DMS53 (cell line): ENCODE data around the gene SMPD3.

ENCODE experiments used
- DNase-seq: peaks from one replicate; lab custom pipeline; 2025; lab: John Stamatoyannopoulos, UW

The SMPD3 gene

GRCh38 chr16:68369168-68369567, 79.1 kb downstream of the SMPD3 start:
- DNase-seq, result no peak

DNA sequence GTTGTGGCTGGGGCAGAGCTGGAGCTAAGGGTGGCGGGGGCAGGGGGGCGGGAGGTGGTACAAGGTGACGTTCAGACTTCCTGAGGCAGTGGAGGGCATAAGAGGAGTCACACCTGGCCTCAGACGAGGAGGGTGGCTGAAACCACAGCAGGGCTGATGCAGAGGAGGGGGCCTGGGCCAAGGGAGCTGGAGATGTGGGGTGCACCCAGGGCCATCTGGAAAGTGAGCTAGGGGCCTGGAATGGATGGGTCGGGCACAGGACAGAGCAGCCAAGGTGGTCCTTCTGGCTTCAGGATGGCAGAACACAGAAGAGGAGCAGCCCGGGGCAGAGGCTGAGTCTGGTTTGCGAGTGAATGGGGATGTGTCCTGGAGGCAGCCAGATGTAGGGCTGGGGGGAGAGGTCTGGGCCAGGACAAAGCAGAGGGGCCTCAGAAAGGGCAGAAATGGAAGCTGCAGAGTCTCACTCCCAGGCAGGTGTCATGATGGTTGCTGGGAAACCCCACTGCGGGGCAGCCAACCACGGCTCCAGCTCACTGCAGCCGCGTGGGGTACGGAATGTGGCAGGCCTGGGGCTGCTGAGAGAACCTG, 79.9 kb downstream of the SMPD3 start:
- DNase-seq, result no peak

- no peak for DNase-seq
Observed at GRCh38 chr16:68367891-68368290, 80.4 kb downstream of the SMPD3 start.

GRCh38 chr16:68367440-68367839, 80.9 kb downstream of the SMPD3 start:
- no peak for DNase-seq

DNA sequence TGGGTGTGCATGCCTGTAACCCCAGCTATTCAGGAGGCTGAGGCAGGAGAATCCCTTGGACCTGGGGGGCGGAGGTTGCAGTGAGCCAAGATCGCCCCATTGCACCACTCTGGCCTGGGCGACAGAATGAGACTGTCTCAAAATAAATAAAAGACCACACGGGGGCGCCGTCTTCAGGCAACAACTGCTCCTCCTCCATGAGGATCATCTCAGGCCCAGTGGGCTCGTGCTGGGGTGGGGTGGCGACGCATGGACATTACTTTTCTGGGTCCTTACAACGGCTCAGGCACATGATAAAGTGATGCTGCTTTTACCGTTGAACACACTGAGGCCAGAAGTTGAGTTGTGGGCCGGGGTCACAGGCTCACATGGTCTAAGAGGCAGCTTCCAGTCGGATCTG, 81.3 kb downstream of the SMPD3 start:
- DNase-seq, result peak; percentile 57

DNA sequence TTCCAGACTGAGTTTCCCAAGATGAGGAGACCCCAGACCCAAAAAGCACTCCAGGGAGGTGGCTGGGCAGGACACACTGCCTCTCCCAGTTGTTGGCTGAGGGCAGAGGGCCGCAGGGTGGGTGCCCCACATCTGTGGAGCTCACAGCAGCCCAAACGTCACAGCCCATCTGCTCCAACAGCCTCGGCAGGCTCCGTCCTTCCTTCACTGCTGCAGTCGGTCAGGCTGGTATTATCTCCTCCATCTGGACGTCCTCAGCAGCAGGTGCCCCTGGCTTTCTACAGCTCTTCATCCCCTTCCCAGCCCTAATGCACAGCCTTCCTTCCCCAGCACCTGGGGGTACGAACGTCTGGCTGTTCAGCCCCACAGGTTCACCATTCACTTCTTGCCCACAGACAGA, 82.2 kb downstream of the SMPD3 start:
- DNase-seq, result no peak

- DNase-seq, result no peak
Observed at GRCh38 chr16:68365167-68365817, 83.0 kb downstream of the SMPD3 start.

- peak; percentile 11 for DNase-seq
Observed at GRCh38 chr16:68364561-68364998, 83.7 kb downstream of the SMPD3 start.

GRCh38 chr16:68363658-68364521, 84.4 kb downstream of the SMPD3 start:
- no peak for DNase-seq

DNA sequence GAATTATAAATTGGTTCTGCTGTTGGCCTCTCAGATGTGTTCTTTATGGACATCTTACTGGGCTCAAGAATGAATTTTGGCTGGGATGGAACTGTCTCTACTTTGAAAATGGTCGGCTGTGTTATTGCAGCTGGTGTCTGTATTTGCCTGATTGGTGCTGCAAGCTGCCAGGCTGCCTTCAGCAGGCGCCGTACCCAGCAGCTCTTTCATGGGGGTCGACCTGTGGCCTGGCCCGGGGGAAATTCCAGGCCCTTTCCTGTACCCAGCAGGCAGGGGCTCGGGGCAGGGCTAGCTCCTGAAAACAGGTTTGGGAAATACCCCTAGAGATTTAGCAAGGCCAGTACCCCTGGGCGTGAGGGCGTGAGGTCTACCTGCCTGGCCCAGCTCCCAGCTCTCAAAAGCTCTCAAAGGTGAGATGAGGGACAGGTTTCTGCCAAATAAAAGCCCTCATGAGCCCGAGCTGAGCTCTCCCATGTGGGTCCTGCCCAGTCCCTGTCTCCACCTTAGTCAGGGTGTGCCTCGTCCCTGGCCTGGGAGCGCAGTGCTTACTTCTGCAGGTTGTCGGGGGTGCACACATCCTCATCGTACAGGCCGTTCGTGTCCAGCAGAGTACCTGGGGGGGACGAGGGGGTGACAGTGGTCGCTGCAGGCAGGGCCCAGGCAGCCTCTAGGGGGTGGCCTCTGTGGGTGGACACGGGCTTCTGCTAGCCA, 85.2 kb downstream of the SMPD3 start:
- DNase-seq, result no peak

DNA sequence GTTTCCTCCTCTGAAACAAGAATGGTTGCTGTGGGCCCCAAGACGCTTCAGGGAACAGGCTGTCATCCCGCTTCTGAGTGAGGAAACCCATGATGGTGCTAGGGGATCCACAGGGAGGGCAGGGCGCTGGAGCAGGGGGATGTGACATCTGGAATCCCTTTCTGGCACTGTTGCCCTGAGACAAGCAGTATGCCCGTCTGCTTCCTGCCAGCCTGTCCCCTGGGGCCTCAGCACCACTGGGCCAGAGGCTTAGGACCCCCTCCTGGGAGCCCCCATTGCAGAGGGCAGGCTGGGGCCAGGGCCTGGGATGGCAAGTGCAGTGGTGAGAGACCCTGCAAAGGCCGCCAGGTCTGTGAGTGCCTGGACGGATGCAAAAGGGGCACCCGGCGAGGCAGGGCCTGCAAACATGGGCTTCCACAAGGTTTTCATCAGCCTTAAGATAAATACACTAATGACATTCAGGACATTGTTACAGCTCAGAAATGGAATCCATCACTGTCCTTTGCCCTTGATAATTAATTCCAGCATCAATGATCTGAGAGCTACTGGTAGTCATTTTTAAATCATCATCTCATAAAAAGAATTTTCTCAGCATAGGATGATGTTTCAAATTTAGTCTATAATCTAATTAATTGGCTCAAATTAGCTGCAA, 85.9 kb downstream of the SMPD3 start:
- DNase-seq, result no peak

DNA sequence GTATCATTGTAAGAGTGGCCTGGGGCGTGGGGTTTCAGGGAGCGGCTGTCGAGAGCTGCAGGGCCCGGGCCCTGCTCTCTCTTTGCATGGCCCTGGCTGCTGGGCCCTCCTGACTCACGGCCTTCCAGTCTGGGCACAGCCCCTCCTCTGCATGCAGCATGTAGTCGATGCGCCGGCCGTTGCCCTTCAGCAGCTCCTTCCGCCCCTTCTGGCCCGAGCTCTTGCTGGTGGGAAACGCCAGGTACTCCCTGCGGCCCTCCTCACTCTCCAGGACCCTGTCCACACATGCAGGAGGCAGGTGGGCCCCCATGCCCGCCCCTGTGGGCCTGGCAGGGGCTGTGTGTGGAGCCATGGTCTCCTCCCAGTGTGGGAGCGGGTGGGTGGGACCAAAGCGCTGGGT, 86.8 kb downstream of the SMPD3 start:
- DNase-seq, result no peak

DNA sequence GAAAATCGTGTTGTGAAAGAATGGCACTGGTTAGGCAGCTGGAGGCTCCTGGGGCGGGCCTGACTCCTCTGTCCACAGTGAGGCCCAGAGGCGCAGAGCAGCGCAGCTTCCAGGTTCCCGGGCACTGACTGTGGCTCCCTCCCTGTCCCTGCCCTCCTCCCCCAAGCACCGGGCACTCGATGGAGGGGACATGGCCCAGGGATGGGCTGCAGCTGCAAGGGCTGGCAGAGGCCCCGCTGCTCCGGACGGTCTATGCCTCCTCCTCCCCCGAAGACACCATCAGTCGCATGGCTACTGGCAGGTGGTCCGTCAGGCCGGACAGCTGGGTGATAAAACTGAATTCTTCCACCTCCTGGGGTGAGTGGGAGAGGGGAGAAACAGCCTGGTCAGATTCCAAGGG, 87.4 kb downstream of the SMPD3 start:
- no peak for DNase-seq

GRCh38 chr16:68360547-68360946, 87.8 kb downstream of the SMPD3 start:
- no peak for DNase-seq

DNA sequence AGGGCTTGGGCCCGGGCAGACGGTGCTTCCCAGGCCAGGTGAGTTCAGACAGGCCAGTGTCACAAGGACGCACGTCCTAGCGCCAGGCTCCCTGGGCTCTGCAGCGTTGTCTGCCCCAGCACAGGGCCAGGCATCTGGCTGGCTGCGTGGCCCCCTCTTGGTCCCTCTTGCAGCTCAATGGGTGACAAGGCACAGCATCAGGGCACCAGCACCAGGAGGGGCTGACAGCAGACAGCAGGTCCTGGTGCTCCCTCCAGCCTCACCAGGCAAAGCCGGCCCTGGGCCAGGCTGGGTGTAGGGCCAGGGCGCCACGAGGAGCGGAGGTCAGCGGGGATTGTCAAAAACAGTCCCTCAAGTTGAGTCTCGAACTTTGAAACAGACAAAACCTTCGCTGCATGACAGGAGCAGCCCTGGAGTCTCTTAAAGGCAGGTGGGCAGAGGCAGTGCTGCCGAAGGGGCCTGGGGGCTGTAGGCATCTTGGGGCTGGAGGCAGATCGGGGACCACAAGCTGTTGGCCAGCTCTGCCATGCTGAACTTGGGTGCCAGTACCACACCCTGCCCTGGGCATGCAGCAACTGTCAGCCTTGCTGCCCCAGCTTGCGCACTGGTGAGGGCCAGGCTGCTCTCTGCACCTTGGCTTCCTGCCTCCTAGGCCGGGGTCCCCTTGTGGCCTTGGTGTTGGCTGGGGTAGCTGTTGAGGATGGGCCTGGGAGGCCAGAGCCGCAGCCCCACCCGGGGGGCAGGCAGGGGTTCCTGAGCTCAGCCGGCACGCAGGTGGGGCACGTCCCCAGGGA, 88.7 kb downstream of the SMPD3 start:
- DNase-seq, result no peak

DNA sequence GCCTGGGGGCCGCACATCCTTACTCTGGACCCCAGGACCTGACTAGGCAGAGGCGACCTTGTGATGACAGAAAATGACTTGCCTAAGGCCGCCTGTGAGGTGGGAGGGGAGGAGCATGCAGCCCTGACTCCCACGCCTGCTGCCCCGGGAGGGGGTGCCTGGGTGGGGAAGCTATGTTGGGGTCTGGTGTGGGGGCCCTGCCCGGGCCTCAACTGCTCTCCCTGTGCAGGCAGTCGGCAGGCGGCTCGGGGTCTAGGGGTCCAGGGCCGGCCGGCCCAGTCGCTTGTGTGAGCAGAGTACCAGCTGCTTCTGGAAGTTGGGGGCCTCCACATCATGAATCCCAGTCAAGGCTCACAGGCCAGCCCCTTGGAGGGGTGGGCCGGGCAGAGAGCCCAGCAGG, 89.4 kb downstream of the SMPD3 start:
- no peak for DNase-seq

GRCh38 chr16:68357923-68358322, 90.4 kb downstream of the SMPD3 start:
- DNase-seq, result no peak

DNA sequence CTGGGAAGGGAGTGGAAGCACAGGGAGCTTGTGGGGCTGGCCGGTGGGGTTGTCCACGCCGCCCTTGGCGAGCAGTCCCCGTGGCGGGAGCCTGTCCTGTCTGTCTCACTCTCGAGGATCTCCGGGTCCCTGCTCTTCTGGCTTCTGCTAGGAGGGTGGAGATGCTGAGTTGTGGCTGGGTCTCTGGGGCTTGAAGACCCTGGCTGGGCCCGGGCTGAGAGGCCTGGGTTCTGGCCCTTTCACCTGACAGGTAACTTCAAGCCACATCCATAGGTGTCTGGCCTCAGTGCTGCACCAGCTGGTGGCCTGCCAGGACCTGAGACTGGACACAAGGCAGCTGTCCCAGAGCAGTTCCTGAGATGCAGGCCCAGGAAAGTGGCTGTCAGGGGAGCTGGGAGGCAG, 90.8 kb downstream of the SMPD3 start:
- DNase-seq, result no peak

- no peak for DNase-seq
Observed at GRCh38 chr16:68356919-68357286, 91.4 kb downstream of the SMPD3 start.

- no peak for DNase-seq
Observed at GRCh38 chr16:68356249-68356918, 91.9 kb downstream of the SMPD3 start.
